Mesenchymal stem cell (in vitro differentiated cells and primary cell): Measurements from ENCODE around the gene RGS19.

Source experiments
- DNase-seq: peaks from one replicate; pipeline ENCODE4 v3.0.0-alpha.2; 2013
- H2AFZ ChIP-seq: one replicate; pipeline ENCODE4 v1.6.1; 2013; ENCODE audit warnings: low read depth, mild to moderate bottlenecking, control low read depth, inconsistent platforms, low read length, moderate library complexity
- H2AK5ac ChIP-seq: 2 replicates; pipeline ENCODE4 v1.6.1; 2013; ENCODE audit warnings: low read length, moderate library complexity, mild to moderate bottlenecking, inconsistent platforms; ENCODE audit not compliant: severe bottlenecking
- H2BK120ac ChIP-seq: one replicate; pipeline ENCODE4 v1.6.1; 2013; ENCODE audit warnings: low read depth, mild to moderate bottlenecking, inconsistent platforms, low read length, moderate library complexity
- H2BK12ac ChIP-seq, 2 experiments: one replicate each; pipeline ENCODE4 v1.6.1; 2013; ENCODE audit warnings: inconsistent platforms in 2 of 2, low read length in 2 of 2, mild to moderate bottlenecking in 2 of 2, moderate library complexity in 2 of 2, control low read depth in 1 of 2
- H2BK15ac ChIP-seq: one replicate; pipeline ENCODE4 v1.6.1; 2013; ENCODE audit warnings: mild to moderate bottlenecking, low read depth, inconsistent platforms; ENCODE audit not compliant: poor library complexity, severe bottlenecking
- H2BK5ac ChIP-seq: 2 replicates; pipeline ENCODE4 v1.6.1; 2013; ENCODE audit warnings: low read depth, mild to moderate bottlenecking, low read length, control low read depth, inconsistent platforms; ENCODE audit not compliant: poor library complexity, severe bottlenecking
- H3K14ac ChIP-seq, 2 experiments: one replicate each; pipeline ENCODE4 v1.6.1; 2013; ENCODE audit warnings: inconsistent platforms in 2 of 2, low read length in 2 of 2, control low read depth in 1 of 2, mild to moderate bottlenecking in 1 of 2, moderate library complexity in 1 of 2
- H3K18ac ChIP-seq, 2 experiments: one replicate each; pipeline ENCODE4 v1.6.1; 2013; ENCODE audit warnings: inconsistent platforms in 2 of 2, low read length in 2 of 2, control low read depth in 1 of 2, low read depth in 1 of 2, mild to moderate bottlenecking in 1 of 2
- H3K23ac ChIP-seq, 2 experiments: one replicate each; pipeline ENCODE4 v1.6.1; 2013; ENCODE audit warnings: inconsistent platforms in 2 of 2, low read length in 2 of 2, mild to moderate bottlenecking in 2 of 2, moderate library complexity in 2 of 2, control low read depth in 1 of 2
- H3K27ac ChIP-seq: 2 replicates; pipeline ENCODE4 v1.5.1; 2013; ENCODE audit warnings: mild to moderate bottlenecking, moderate library complexity, low read length, control low read depth, inconsistent platforms; ENCODE audit not compliant: poor library complexity, severe bottlenecking
- H3K27me3 ChIP-seq, 2 experiments: 2 replicates each; pipeline versions ENCODE4 v1.6.1 to v1.7.0; 2013; ENCODE audit warnings: low read length in 2 of 2, mild to moderate bottlenecking in 2 of 2, moderate library complexity in 2 of 2, control low read depth in 1 of 2, inconsistent platforms in 1 of 2; ENCODE audit not compliant: control insufficient read depth in 1 of 2, insufficient read depth in 1 of 2
- H3K36me3 ChIP-seq, 2 experiments: 2 replicates each; pipeline versions ENCODE4 v1.6.1 to v1.7.0; 2013; ENCODE audit warnings: low read length in 2 of 2, control low read depth in 1 of 2, inconsistent platforms in 1 of 2, low read depth in 1 of 2, mild to moderate bottlenecking in 1 of 2; ENCODE audit not compliant: insufficient read depth in 2 of 2, control insufficient read depth in 1 of 2
- H3K4ac ChIP-seq, 2 experiments: one replicate each; pipeline ENCODE4 v1.6.1; 2013; ENCODE audit warnings: inconsistent platforms in 2 of 2, low read length in 2 of 2, mild to moderate bottlenecking in 2 of 2, moderate library complexity in 2 of 2, control low read depth in 1 of 2, low read depth in 1 of 2
- H3K4me1 ChIP-seq: 2 replicates; pipeline ENCODE4 v1.6.1; 2013; ENCODE audit warnings: low read depth, low read length, control low read depth; ENCODE audit not compliant: control insufficient read depth, insufficient read depth
- H3K4me2 ChIP-seq: 2 replicates; pipeline ENCODE4 v1.6.1; 2013; ENCODE audit warnings: low read length, mild to moderate bottlenecking, inconsistent platforms; ENCODE audit not compliant: poor library complexity, severe bottlenecking
- H3K4me3 ChIP-seq, 2 experiments: 2 replicates each; pipeline versions ENCODE4 v1.5.1 to v1.7.0; 2013; ENCODE audit warnings: low read length in 2 of 2, mild to moderate bottlenecking in 2 of 2, control low read depth in 1 of 2, low read depth in 1 of 2; ENCODE audit not compliant: insufficient read depth in 1 of 2
- H3K79me1 ChIP-seq: replicated peaks from 2 replicates; pipeline ENCODE4 v1.6.1; 2013; ENCODE audit warnings: mild to moderate bottlenecking, control low read depth, low read length, inconsistent platforms; ENCODE audit not compliant: poor library complexity, severe bottlenecking
- H3K9ac ChIP-seq: 2 replicates; pipeline ENCODE4 v1.7.0; 2013; ENCODE audit warnings: mild to moderate bottlenecking, low read length, moderate library complexity
- H3K9me3 ChIP-seq: 2 replicates; pipeline ENCODE4 v1.7.0; 2013; ENCODE audit warnings: mild to moderate bottlenecking, low read length; ENCODE audit not compliant: control insufficient read depth
- H4K8ac ChIP-seq: one replicate; pipeline ENCODE4 v1.6.1; 2013; ENCODE audit warnings: inconsistent platforms, mild to moderate bottlenecking, low read length, moderate library complexity
- H4K91ac ChIP-seq: one replicate; pipeline ENCODE4 v1.6.1; 2013; ENCODE audit warnings: mild to moderate bottlenecking, low read length, inconsistent platforms
- WGBS: methylation state at CpG from one replicate; pipeline ENCODE4 v1.1.7; 2013; ENCODE audit warnings: mixed read lengths; 5-methylcytosine and 5-hydroxymethylcytosine counted together

Gene RGS19

GRCh38 chr20:64098471-64099013 lies 19.2 kb upstream of the RGS19 start:
- Histone ChIP-seq H3K9me3 (no peaks in the 10 kb centered on the region), H4K8ac (no peak overlapping the region)
- 89% methylated on average over 28 of the region's 28 CpGs for WGBS

GRCh38 chr20:64096535-64096934 lies 17.2 kb upstream of the RGS19 start:
- H3K36me3 ChIP-seq = peaks cover 0 to 10% of the 10 kb centered on the region in 2 experiments
- H2AK5ac ChIP-seq = no peak overlapping the region
- H3K9ac ChIP-seq = no peak overlapping the region
- H3K9me3 ChIP-seq = no peaks in the 10 kb centered on the region
- H3K14ac ChIP-seq = no peak overlapping the region
- no peak overlapping the region for H2BK5ac ChIP-seq
- no peak overlapping the region for H2BK120ac ChIP-seq
- H3K4me3 ChIP-seq = no peak overlapping the region
- no peak overlapping the region for H2BK15ac ChIP-seq
- H4K8ac ChIP-seq = no peak overlapping the region
- peaks cover under 1% of the 10 kb centered on the region for H3K4me1 ChIP-seq
- WGBS = 70% methylated on average over 6 of the region's 6 CpGs
- H3K79me1 ChIP-seq = no peaks in the 10 kb centered on the region
- no peak overlapping the region for H2BK12ac ChIP-seq
- no peak overlapping the region for H3K4ac ChIP-seq
- H3K4me2 ChIP-seq = no peak overlapping the region
- no peak overlapping the region for H3K23ac ChIP-seq
- peaks cover 28 to 41% of the 10 kb centered on the region in 2 experiments for H3K27me3 ChIP-seq
- H3K18ac ChIP-seq = no peak overlapping the region
- no peak overlapping the region for H4K91ac ChIP-seq
- no peak for DNase-seq
- no peak overlapping the region for H3K27ac ChIP-seq
- H2AFZ ChIP-seq = no peak overlapping the region

More at GRCh38 chr20:64098471-64099013, 19.2 kb upstream of the RGS19 start:
- Histone ChIP-seq H3K9ac (no peak overlapping the region), H3K79me1 (no peaks in the 10 kb centered on the region), H4K91ac (no peak overlapping the region), H3K27me3 (peaks cover 40 to 42% of the 10 kb centered on the region in 2 experiments), H3K4me3 (no peak overlapping the region), H2BK120ac (no peak overlapping the region), H3K4ac (no peak overlapping the region), H2BK12ac (no peak overlapping the region), H2BK15ac (no peak overlapping the region), H2AK5ac (no peak overlapping the region), H3K14ac (peak overlapping the region in 1 of 2 experiments; percentile 4), H3K36me3 (peaks cover 0 to 10% of the 10 kb centered on the region in 2 experiments), H3K27ac (no peak overlapping the region), H3K18ac (no peak overlapping the region), H3K23ac (no peak overlapping the region), H3K4me2 (no peak overlapping the region), H3K4me1 (peaks cover 12% of the 10 kb centered on the region), H2AFZ (no peak overlapping the region), H2BK5ac (no peak overlapping the region)
- no peak for DNase-seq

- H3K23ac ChIP-seq = no peak overlapping the region
- no peak overlapping the region for H3K4ac ChIP-seq
- DNase-seq = no peak
- H2BK5ac ChIP-seq = no peak overlapping the region
- H2BK12ac ChIP-seq = no peak overlapping the region
- H3K18ac ChIP-seq = no peak overlapping the region
- no peaks in the 10 kb centered on the region for H3K79me1 ChIP-seq
- H3K27me3 ChIP-seq = peaks cover 22 to 39% of the 10 kb centered on the region in 2 experiments
- H2BK120ac ChIP-seq = no peak overlapping the region
- no peak overlapping the region for H4K91ac ChIP-seq
- H3K4me1 ChIP-seq = no peaks in the 10 kb centered on the region
- H2BK15ac ChIP-seq = no peak overlapping the region
- H3K9me3 ChIP-seq = no peaks in the 10 kb centered on the region
- WGBS = 90% methylated on average over 11 of the region's 11 CpGs
- no peak overlapping the region for H2AFZ ChIP-seq
- no peak overlapping the region for H2AK5ac ChIP-seq
- H3K27ac ChIP-seq = no peak overlapping the region
- no peak overlapping the region for H3K4me2 ChIP-seq
- no peak overlapping the region for H4K8ac ChIP-seq
- H3K9ac ChIP-seq = no peak overlapping the region
- no peak overlapping the region for H3K4me3 ChIP-seq
- peaks cover 0 to 10% of the 10 kb centered on the region in 2 experiments for H3K36me3 ChIP-seq
- peak overlapping the region in 1 of 2 experiments; percentile 31 for H3K14ac ChIP-seq
These were observed 16.6 kb upstream of the RGS19 start for GRCh38 chr20:64095927-64096326.

GRCh38 chr20:64095455-64095854 lies 16.1 kb upstream of the RGS19 start:
- H3K4ac ChIP-seq = no peak overlapping the region
- H2AK5ac ChIP-seq = no peak overlapping the region
- peaks cover 18 to 35% of the 10 kb centered on the region in 2 experiments for H3K27me3 ChIP-seq
- no peak for DNase-seq
- no peak overlapping the region for H3K27ac ChIP-seq
- 79% methylated on average over 4 of the region's 4 CpGs for WGBS
- H3K36me3 ChIP-seq = peaks cover 0 to 10% of the 10 kb centered on the region in 2 experiments
- no peak overlapping the region for H3K4me2 ChIP-seq
- H2AFZ ChIP-seq = no peak overlapping the region
- no peaks in the 10 kb centered on the region for H3K4me1 ChIP-seq
- H3K9me3 ChIP-seq = no peaks in the 10 kb centered on the region
- no peak overlapping the region for H2BK5ac ChIP-seq
- H3K14ac ChIP-seq = no peak overlapping the region
- no peaks in the 10 kb centered on the region for H3K79me1 ChIP-seq
- no peak overlapping the region for H3K4me3 ChIP-seq
- H3K18ac ChIP-seq = no peak overlapping the region
- no peak overlapping the region for H4K8ac ChIP-seq
- no peak overlapping the region for H3K23ac ChIP-seq
- no peak overlapping the region for H4K91ac ChIP-seq
- H3K9ac ChIP-seq = no peak overlapping the region
- H2BK120ac ChIP-seq = no peak overlapping the region
- no peak overlapping the region for H2BK15ac ChIP-seq
- no peak overlapping the region for H2BK12ac ChIP-seq
